NCI-H1105 treated with DMSO at 0.1 percent for 48 hours (cell line): ENCODE measurements around the gene RAD51B.
"Not testable (repeated sequence)": the region's sequence is repeated elsewhere in the genome, so short reads cannot be mapped to it uniquely, and the experiment has no call there.

Source experiments
- DNase-seq: peaks from one replicate; lab custom pipeline; 2025; lab: John Stamatoyannopoulos, UW

The RAD51B gene

GRCh38 chr14:68657300-68658028 is 837.9 kb downstream of the RAD51B start:
- no peak for DNase-seq

GRCh38 chr14:68658029-68658509 is 838.5 kb downstream of the RAD51B start:
- DNase-seq: no peak

- no peak for DNase-seq
Observed at GRCh38 chr14:68658943-68659931, 839.7 kb downstream of the RAD51B start.

GRCh38 chr14:68660495-68660894 is 840.9 kb downstream of the RAD51B start:
- no peak for DNase-seq

GRCh38 chr14:68661226-68662225 is 841.9 kb downstream of the RAD51B start:
- DNase-seq: no peak

GRCh38 chr14:68662392-68662791 is 842.8 kb downstream of the RAD51B start:
- DNase-seq: no peak

GRCh38 chr14:68662826-68663225 is 843.2 kb downstream of the RAD51B start:
- DNase-seq: not testable (repeated sequence)

GRCh38 chr14:68663385-68664076 is 844.0 kb downstream of the RAD51B start:
- DNase-seq: no peak

GRCh38 chr14:68664225-68664681 is 844.7 kb downstream of the RAD51B start:
- no peak for DNase-seq

GRCh38 chr14:68665131-68665530 is 845.6 kb downstream of the RAD51B start:
- no peak for DNase-seq

- DNase-seq: no peak
Observed at GRCh38 chr14:68665792-68666204, 846.2 kb downstream of the RAD51B start.

GRCh38 chr14:68666236-68666635 is 846.7 kb downstream of the RAD51B start:
- DNase-seq: no peak

GRCh38 chr14:68666899-68667298 is 847.3 kb downstream of the RAD51B start:
- DNase-seq: no peak

- no peak for DNase-seq
Observed at GRCh38 chr14:68667313-68667791, 847.8 kb downstream of the RAD51B start.

GRCh38 chr14:68668028-68668427 is 848.4 kb downstream of the RAD51B start:
- DNase-seq: no peak

GRCh38 chr14:68668531-68668930 is 849.0 kb downstream of the RAD51B start:
- DNase-seq: no peak

- no peak for DNase-seq
Observed at GRCh38 chr14:68669111-68669511, 849.5 kb downstream of the RAD51B start.

GRCh38 chr14:68669603-68670358 is 850.2 kb downstream of the RAD51B start:
- DNase-seq: no peak

- DNase-seq: no peak
Observed at GRCh38 chr14:68670359-68670715, 850.8 kb downstream of the RAD51B start.

GRCh38 chr14:68671909-68672308 is 852.3 kb downstream of the RAD51B start:
- DNase-seq: no peak
